ENCODE data around the gene ZNF689. TPM values are rescaled to one million over a fixed set of nuclear protein-coding genes. Genes with fewer than 3 reads are reported as not detected.

ZNF689 gene
- total and polyA plus RNA-seq, 12 donors: 2.7 to 7.4 (median 5.4) TPM

- Histone ChIP-seq H3K4me1 (no peaks in the 10 kb centered on the region), H3K36me3 (no peaks in the 10 kb centered on the region), H3K9me3 (no peaks in the 10 kb centered on the region), H3K27ac (no peak overlapping the region), H3K27me3 (peaks cover 0 to 3% (median 0%) of the 10 kb centered on the region in 7 donors), H3K4me3 (no peak overlapping the region)
- DNase-seq: no peak
- no peak for TF ChIP-seq CTCF (IDR thresholded peaks at IDR 0.05)
- ATAC-seq: no peak
- WGBS, 2 donors: 72 to 73% methylated on average over 5 of the region's 5 CpGs
- intact Hi-C loops (cut with DNase I): no loop called here
Observed at GRCh38 chr16:30621765-30622164, 11.6 kb upstream of the ZNF689 start.

- no peaks in the 10 kb centered on the region for H3K9me3 ChIP-seq
- DNase-seq (no peak), ATAC-seq (no peak)
- no peaks in the 10 kb centered on the region for H3K36me3 ChIP-seq
- no peak overlapping the region for H3K27ac ChIP-seq
- 65 to 72% methylated on average over 3 of the region's 3 CpGs for WGBS, 2 donors
- H3K4me3 ChIP-seq: no peak overlapping the region
- no peaks in the 10 kb centered on the region for H3K4me1 ChIP-seq
- intact Hi-C loops (cut with DNase I): no loop called here
- peaks cover 0 to 3% (median 0%) of the 10 kb centered on the region in 7 donors for H3K27me3 ChIP-seq
- TF ChIP-seq CTCF (IDR thresholded peaks at IDR 0.05): no peak
Observed at GRCh38 chr16:30620169-30620568, 10.0 kb upstream of the ZNF689 start.

- Histone ChIP-seq H3K4me3 (no peak overlapping the region), H3K9me3 (no peaks in the 10 kb centered on the region), H3K27ac (no peak overlapping the region), H3K4me1 (no peaks in the 10 kb centered on the region), H3K27me3 (peaks cover 0 to 3% (median 0%) of the 10 kb centered on the region in 7 donors), H3K36me3 (no peaks in the 10 kb centered on the region)
- ATAC-seq: no peak
- no peak for DNase-seq
- intact Hi-C loops (cut with DNase I): loop anchor here in 4 of 10 donors (5.0 to 10.0 kb wide), 4 partner anchors 85 to 205 kb away; partner anchors contain the start of gene ZNF747 (in 1 of the 4)
- 80 to 91% methylated on average over 5 of the region's 5 CpGs for WGBS, 2 donors
- TF ChIP-seq CTCF (IDR thresholded peaks at IDR 0.05): no peak
Observed at GRCh38 chr16:30619638-30620037, 9.4 kb upstream of the ZNF689 start.

- DNase-seq: no peak
- 80 to 87% methylated on average over 4 of the region's 4 CpGs for WGBS, 2 donors
- no peak for ATAC-seq
- Histone ChIP-seq H3K27me3 (peaks cover 0 to 3% (median 0%) of the 10 kb centered on the region in 7 donors), H3K9me3 (no peaks in the 10 kb centered on the region), H3K36me3 (no peaks in the 10 kb centered on the region), H3K4me1 (peaks cover 0 to under 1% (median 0%) of the 10 kb centered on the region in 9 donors), H3K4me3 (no peak overlapping the region), H3K27ac (no peak overlapping the region)
- intact Hi-C loops (cut with DNase I): loop anchor here in 4 of 10 donors (5.0 to 10.0 kb wide), 4 partner anchors 84 to 204 kb away; partner anchors contain the start of gene ZNF747 (in 1 of the 4)
- TF ChIP-seq CTCF (IDR thresholded peaks at IDR 0.05): no peak
Observed at GRCh38 chr16:30619202-30619601, 9.0 kb upstream of the ZNF689 start.
